Measurements from ENCODE around the gene SSPN. TPM values are rescaled to one million over a fixed set of nuclear protein-coding genes. Genes with fewer than 3 reads are reported as not detected.
"Not testable (repeated sequence)": the region's sequence is repeated elsewhere in the genome, so short reads cannot be mapped to it uniquely, and the experiment has no call there.

SSPN gene
- total RNA-seq, 2 experiments from 2014 or later, result not detected

GRCh38 chr12:26212988-26213387 is 17.6 kb downstream of the SSPN start:
- DNase-seq (no peak), ATAC-seq (no peak)
- no peaks in the 10 kb centered on the region for H3K9me3 Mint-ChIP-seq (ENCODE audit: insufficient read depth)
- H3K4me1 Mint-ChIP-seq (ENCODE audit: low read depth), result no peaks in the 10 kb centered on the region
- POLR2A ChIA-PET, result no interaction called here
- peaks cover 40% of the 10 kb centered on the region for H3K27me3 Mint-ChIP-seq (ENCODE audit: low read depth)
- CTCF ChIA-PET, result no interaction called here
- no peak overlapping the region for H3K4me3 Mint-ChIP-seq
- no peak overlapping the region for H3K27ac Mint-ChIP-seq
- H3K36me3 Mint-ChIP-seq (ENCODE audit: low read depth), result no peaks in the 10 kb centered on the region

GRCh38 chr12:26214121-26214520 is 18.7 kb downstream of the SSPN start:
- Mint-ChIP-seq H3K36me3 (ENCODE audit: low read depth) (no peaks in the 10 kb centered on the region), H3K27me3 (ENCODE audit: low read depth) (peaks cover 36% of the 10 kb centered on the region), H3K9me3 (ENCODE audit: insufficient read depth) (no peaks in the 10 kb centered on the region), H3K4me1 (ENCODE audit: low read depth) (no peaks in the 10 kb centered on the region), H3K27ac (no peak overlapping the region), H3K4me3 (no peak overlapping the region)
- ATAC-seq, result no peak
- no peak for DNase-seq
- ChIA-PET CTCF (no interaction called here), POLR2A (no interaction called here)

GRCh38 chr12:26219736-26220135 is 24.4 kb downstream of the SSPN start:
- peaks cover 17% of the 10 kb centered on the region for H3K27me3 Mint-ChIP-seq (ENCODE audit: low read depth)
- H3K9me3 Mint-ChIP-seq (ENCODE audit: insufficient read depth), result no peaks in the 10 kb centered on the region
- H3K4me3 Mint-ChIP-seq, result no peak overlapping the region
- DNase-seq (no peak), ATAC-seq (no peak)
- CTCF ChIA-PET, result interaction anchor here (0.9 kb wide), 1 partner anchor 11 kb away, joined by 3 read pairs; no protein-coding TSS in a partner anchor
- no peak overlapping the region for H3K27ac Mint-ChIP-seq
- H3K36me3 Mint-ChIP-seq (ENCODE audit: low read depth), result no peaks in the 10 kb centered on the region
- POLR2A ChIA-PET, result no interaction called here
- no peaks in the 10 kb centered on the region for H3K4me1 Mint-ChIP-seq (ENCODE audit: low read depth)

- no peaks in the 10 kb centered on the region for H3K36me3 Mint-ChIP-seq (ENCODE audit: low read depth)
- POLR2A ChIA-PET, result no interaction called here
- no peak overlapping the region for H3K4me3 Mint-ChIP-seq
- no peaks in the 10 kb centered on the region for H3K4me1 Mint-ChIP-seq (ENCODE audit: low read depth)
- CTCF ChIA-PET, result interaction anchor here (0.9 kb wide), 1 partner anchor 13 kb away, joined by 3 read pairs; no protein-coding TSS in a partner anchor
- H3K9me3 Mint-ChIP-seq (ENCODE audit: insufficient read depth), result no peaks in the 10 kb centered on the region
- no peak overlapping the region for H3K27ac Mint-ChIP-seq
- H3K27me3 Mint-ChIP-seq (ENCODE audit: low read depth), result peaks cover 33% of the 10 kb centered on the region
- ATAC-seq (no peak), DNase-seq (no peak)
Observed at GRCh38 chr12:26224657-26225056, 29.3 kb downstream of the SSPN start.

- Mint-ChIP-seq H3K27me3 (ENCODE audit: low read depth) (peaks cover 33% of the 10 kb centered on the region), H3K27ac (no peak overlapping the region), H3K4me3 (no peak overlapping the region), H3K9me3 (ENCODE audit: insufficient read depth) (no peaks in the 10 kb centered on the region), H3K36me3 (ENCODE audit: low read depth) (no peaks in the 10 kb centered on the region), H3K4me1 (ENCODE audit: low read depth) (no peaks in the 10 kb centered on the region)
- no peak for DNase-seq
- no peak for ATAC-seq
- POLR2A ChIA-PET, result no interaction called here
- CTCF ChIA-PET, result no interaction called here
Observed at GRCh38 chr12:26226122-26226521, 30.7 kb downstream of the SSPN start.

- DNase-seq (no peak), ATAC-seq (no peak)
- CTCF ChIA-PET, result no interaction called here
- Mint-ChIP-seq H3K4me1 (ENCODE audit: low read depth) (no peaks in the 10 kb centered on the region), H3K36me3 (ENCODE audit: low read depth) (no peaks in the 10 kb centered on the region), H3K9me3 (ENCODE audit: insufficient read depth) (no peaks in the 10 kb centered on the region), H3K27ac (no peak overlapping the region), H3K4me3 (no peak overlapping the region), H3K27me3 (ENCODE audit: low read depth) (peaks cover 33% of the 10 kb centered on the region)
- POLR2A ChIA-PET, result no interaction called here
Observed at GRCh38 chr12:26226629-26227360, 31.4 kb downstream of the SSPN start.

- CTCF ChIA-PET, result no interaction called here
- no peak overlapping the region for H3K4me3 Mint-ChIP-seq
- DNase-seq (no peak), ATAC-seq (no peak)
- no peaks in the 10 kb centered on the region for H3K4me1 Mint-ChIP-seq (ENCODE audit: low read depth)
- no peaks in the 10 kb centered on the region for H3K36me3 Mint-ChIP-seq (ENCODE audit: low read depth)
- H3K9me3 Mint-ChIP-seq (ENCODE audit: insufficient read depth), result no peaks in the 10 kb centered on the region
- H3K27ac Mint-ChIP-seq, result no peak overlapping the region
- peaks cover 33% of the 10 kb centered on the region for H3K27me3 Mint-ChIP-seq (ENCODE audit: low read depth)
- POLR2A ChIA-PET, result no interaction called here
Observed at GRCh38 chr12:26227361-26227745, 32.0 kb downstream of the SSPN start.

- no peaks in the 10 kb centered on the region for H3K9me3 Mint-ChIP-seq (ENCODE audit: insufficient read depth)
- CTCF ChIA-PET, result no interaction called here
- H3K4me3 Mint-ChIP-seq, result no peak overlapping the region
- peaks cover 29% of the 10 kb centered on the region for H3K27me3 Mint-ChIP-seq (ENCODE audit: low read depth)
- DNase-seq (no peak), ATAC-seq (no peak)
- no peaks in the 10 kb centered on the region for H3K36me3 Mint-ChIP-seq (ENCODE audit: low read depth)
- no peaks in the 10 kb centered on the region for H3K4me1 Mint-ChIP-seq (ENCODE audit: low read depth)
- no peak overlapping the region for H3K27ac Mint-ChIP-seq
- POLR2A ChIA-PET, result no interaction called here
Observed at GRCh38 chr12:26229910-26230309, 34.5 kb downstream of the SSPN start.

- POLR2A ChIA-PET, result no interaction called here
- H3K4me1 Mint-ChIP-seq (ENCODE audit: low read depth), result no peaks in the 10 kb centered on the region
- H3K4me3 Mint-ChIP-seq, result no peak overlapping the region
- H3K9me3 Mint-ChIP-seq (ENCODE audit: insufficient read depth), result no peaks in the 10 kb centered on the region
- H3K27ac Mint-ChIP-seq, result no peak overlapping the region
- H3K27me3 Mint-ChIP-seq (ENCODE audit: low read depth), result peaks cover 28% of the 10 kb centered on the region
- no peaks in the 10 kb centered on the region for H3K36me3 Mint-ChIP-seq (ENCODE audit: low read depth)
- ATAC-seq (no peak), DNase-seq (no peak)
- CTCF ChIA-PET, result interaction anchor here (1.2 kb wide), 1 partner anchor 12 kb away, joined by 3 read pairs; no protein-coding TSS in a partner anchor
Observed at GRCh38 chr12:26231470-26231869, 36.1 kb downstream of the SSPN start.

- ChIA-PET CTCF (no interaction called here), POLR2A (no interaction called here)
- Mint-ChIP-seq H3K27me3 (ENCODE audit: low read depth) (peaks cover 25% of the 10 kb centered on the region), H3K4me1 (ENCODE audit: low read depth) (no peaks in the 10 kb centered on the region), H3K4me3 (no peak overlapping the region), H3K27ac (no peak overlapping the region), H3K36me3 (ENCODE audit: low read depth) (no peaks in the 10 kb centered on the region), H3K9me3 (ENCODE audit: insufficient read depth) (no peaks in the 10 kb centered on the region)
- ATAC-seq, result no peak
- DNase-seq, result no peak
Observed at GRCh38 chr12:26231921-26232320, 36.5 kb downstream of the SSPN start.

- Mint-ChIP-seq H3K4me3 (no peak overlapping the region), H3K27ac (no peak overlapping the region), H3K36me3 (ENCODE audit: low read depth) (no peaks in the 10 kb centered on the region), H3K27me3 (ENCODE audit: low read depth) (peaks cover 14% of the 10 kb centered on the region), H3K4me1 (ENCODE audit: low read depth) (no peaks in the 10 kb centered on the region), H3K9me3 (ENCODE audit: insufficient read depth) (no peaks in the 10 kb centered on the region)
- no peak for DNase-seq
- ATAC-seq, result no peak
- POLR2A ChIA-PET, result no interaction called here
- CTCF ChIA-PET, result no interaction called here
Observed at GRCh38 chr12:26233631-26234030, 38.3 kb downstream of the SSPN start.

GRCh38 chr12:26235465-26235864 is 40.1 kb downstream of the SSPN start:
- ATAC-seq; CTCF ChIA-PET; H3K4me1 Mint-ChIP-seq (ENCODE audit: low read depth); H3K27ac Mint-ChIP-seq; DNase-seq; H3K36me3 Mint-ChIP-seq (ENCODE audit: low read depth); POLR2A ChIA-PET; H3K4me3 Mint-ChIP-seq; H3K9me3 Mint-ChIP-seq (ENCODE audit: insufficient read depth): not testable (repeated sequence)
- peaks cover 17% of the 10 kb centered on the region for H3K27me3 Mint-ChIP-seq (ENCODE audit: low read depth)
